H9 (cell line): ENCODE measurements around the gene CNGA2. TPM values are rescaled to one million over a fixed set of nuclear protein-coding genes. Genes with fewer than 3 reads are reported as not detected.

Source experiments
- DNase-seq: peaks from one replicate; pipeline ENCODE4 v3.0.0-alpha.2; 2017
- H2AFZ ChIP-seq: one replicate; pipeline ENCODE4 v1.6.1; 2013; ENCODE audit warnings: mild to moderate bottlenecking, low read length, control low read depth, moderate library complexity
- H2AK5ac ChIP-seq: 2 replicates; pipeline ENCODE4 v1.6.1; 2013; ENCODE audit warnings: low read length, control low read depth, mixed read lengths; ENCODE audit not compliant: insufficient read length
- H2BK120ac ChIP-seq: one replicate; pipeline ENCODE4 v1.6.1; 2013; ENCODE audit warnings: low read depth, mild to moderate bottlenecking, low read length, control low read depth, inconsistent platforms; ENCODE audit not compliant: poor library complexity, severe bottlenecking
- H2BK12ac ChIP-seq: 2 replicates; pipeline ENCODE4 v1.6.1; 2013; ENCODE audit warnings: low read length, control low read depth, mixed read lengths, low read depth; ENCODE audit not compliant: insufficient read length
- H2BK15ac ChIP-seq: 2 replicates; pipeline ENCODE4 v1.6.1; 2013; ENCODE audit warnings: low read depth, low read length, control low read depth
- H2BK20ac ChIP-seq: one replicate; pipeline ENCODE4 v1.6.1; 2013; ENCODE audit warnings: low read depth, mild to moderate bottlenecking, low read length, control low read depth, inconsistent platforms; ENCODE audit not compliant: poor library complexity, severe bottlenecking
- H2BK5ac ChIP-seq: 2 replicates; pipeline ENCODE4 v1.6.1; 2013; ENCODE audit warnings: low read length, control low read depth, mixed read lengths; ENCODE audit not compliant: insufficient read length
- H3K14ac ChIP-seq: 2 replicates; pipeline ENCODE4 v1.6.1; 2013; ENCODE audit warnings: low read length, control low read depth; ENCODE audit not compliant: insufficient read depth
- H3K18ac ChIP-seq: 2 replicates; pipeline ENCODE4 v1.6.1; 2013; ENCODE audit warnings: low read depth, mild to moderate bottlenecking, mixed read lengths, low read length, control low read depth; ENCODE audit not compliant: insufficient read length
- H3K23ac ChIP-seq: 2 replicates; pipeline ENCODE4 v1.6.1; 2013; ENCODE audit warnings: low read length, control low read depth, mixed read lengths, low read depth; ENCODE audit not compliant: insufficient read length
- H3K23me2 ChIP-seq: 2 replicates; pipeline ENCODE4 v1.6.1; 2013; ENCODE audit warnings: low read depth, mild to moderate bottlenecking, mixed read lengths, low read length, control low read depth; ENCODE audit not compliant: insufficient read length, poor library complexity, severe bottlenecking
- H3K27ac ChIP-seq: 2 replicates; pipeline ENCODE4 v1.5.1; 2013; ENCODE audit warnings: low read length, control low read depth, mixed read lengths, low read depth; ENCODE audit not compliant: insufficient read length
- H3K27me3 ChIP-seq: 2 replicates; pipeline ENCODE4 v1.6.1; 2013; ENCODE audit warnings: low read length, control low read depth, inconsistent platforms; ENCODE audit not compliant: insufficient read depth
- H3K4ac ChIP-seq: 2 replicates; pipeline ENCODE4 v1.6.1; 2013; ENCODE audit warnings: low read depth, mild to moderate bottlenecking, control low read depth, inconsistent platforms, low read length, moderate library complexity
- H3K4me1 ChIP-seq: 2 replicates; pipeline ENCODE4 v1.6.1; 2013; ENCODE audit warnings: low read length, control low read depth, inconsistent platforms; ENCODE audit not compliant: insufficient read depth
- H3K4me2 ChIP-seq: 2 replicates; pipeline ENCODE4 v1.6.1; 2013; ENCODE audit warnings: low read length, control low read depth, mixed read lengths; ENCODE audit not compliant: insufficient read length, insufficient read depth
- H3K56ac ChIP-seq: 2 replicates; pipeline ENCODE4 v1.6.1; 2013; ENCODE audit warnings: low read depth, mild to moderate bottlenecking, mixed read lengths, low read length, control low read depth; ENCODE audit not compliant: insufficient read length
- H3K79me1 ChIP-seq: 2 replicates; pipeline ENCODE4 v1.6.1; 2013; ENCODE audit warnings: low read depth, mild to moderate bottlenecking, moderate library complexity, low read length, control low read depth, inconsistent platforms; ENCODE audit not compliant: insufficient read depth, poor library complexity, severe bottlenecking
- H3K79me2 ChIP-seq: 2 replicates; pipeline ENCODE4 v1.6.1; 2013; ENCODE audit warnings: low read length, control low read depth, inconsistent platforms; ENCODE audit not compliant: insufficient read depth
- H3K9ac ChIP-seq: 2 replicates; pipeline ENCODE4 v1.6.1; 2013; ENCODE audit warnings: low read length, control low read depth, mixed read lengths; ENCODE audit not compliant: insufficient read length; ENCODE audit errors: extremely low read depth
- H3K9me3 ChIP-seq: one replicate; pipeline ENCODE4 v1.6.1; 2013; ENCODE audit warnings: low read depth, low read length, inconsistent platforms; ENCODE audit not compliant: control insufficient read depth
- H3T11ph ChIP-seq: one replicate; pipeline ENCODE4 v1.6.1; 2013; ENCODE audit warnings: mild to moderate bottlenecking, low read length, control low read depth, inconsistent platforms
- H4K20me1 ChIP-seq: one replicate; pipeline ENCODE4 v1.6.1; 2013; ENCODE audit not compliant: control insufficient read depth, insufficient read length, insufficient read depth
- H4K5ac ChIP-seq: 2 replicates; pipeline ENCODE4 v1.6.1; 2013; ENCODE audit warnings: low read depth, mild to moderate bottlenecking, mixed read lengths, low read length, control low read depth; ENCODE audit not compliant: insufficient read length
- H4K8ac ChIP-seq: replicated peaks from 2 replicates; pipeline ENCODE4 v1.6.1; 2013; ENCODE audit warnings: low read length, control low read depth, mixed read lengths, low read depth; ENCODE audit not compliant: insufficient read length
- H4K91ac ChIP-seq: 2 replicates; pipeline ENCODE4 v1.6.1; 2013; ENCODE audit warnings: low read depth, mild to moderate bottlenecking, moderate library complexity, mixed read lengths, low read length, control low read depth; ENCODE audit not compliant: insufficient read length
- H3K27ac Mint-ChIP-seq, 3 experiments: 2 replicates in 2 of 3; 3 replicates in 1 of 3; pipeline ENCODE4 v1.8.0; 2020 to 2021; ENCODE audit warnings: mixed read lengths in 3 of 3, mild to moderate bottlenecking in 1 of 3, moderate library complexity in 1 of 3
- H3K27me3 Mint-ChIP-seq: 2 replicates; pipeline ENCODE4 v1.8.0; 2021; ENCODE audit warnings: low read depth, mild to moderate bottlenecking, moderate library complexity, mixed read lengths
- H3K36me3 Mint-ChIP-seq, 3 experiments: 2 replicates in 2 of 3; 3 replicates in 1 of 3; pipeline ENCODE4 v1.8.0; 2020 to 2021; ENCODE audit warnings: low read depth in 3 of 3, mixed read lengths in 3 of 3; ENCODE audit not compliant: insufficient read depth in 1 of 3
- H3K4me1 Mint-ChIP-seq, 2 experiments: 2 replicates each; pipeline ENCODE4 v1.8.0; 2020; ENCODE audit warnings: mixed read lengths in 2 of 2
- H3K4me3 Mint-ChIP-seq, 2 experiments: 2 replicates in 1 of 2; 3 replicates in 1 of 2; pipeline ENCODE4 v1.8.0; 2020 to 2021; ENCODE audit warnings: mild to moderate bottlenecking in 2 of 2, mixed read lengths in 2 of 2, moderate library complexity in 1 of 2
- H3K9me3 Mint-ChIP-seq, 2 experiments: 2 replicates in 1 of 2; 3 replicates in 1 of 2; pipeline ENCODE4 v1.8.0; 2020; ENCODE audit warnings: mild to moderate bottlenecking in 2 of 2, mixed read lengths in 2 of 2, moderate library complexity in 1 of 2
- CTCF ChIP-seq: fragments of 200-600 bp; sonication (generic); conservative IDR thresholded peaks from 3 replicates; pipeline ENCODE4 v1.8.0; 2021; ENCODE audit warnings: antibody characterized with exemption, mild to moderate bottlenecking
- WGBS: extraction: QIAGEN DNeasy Blood & Tissue Kit; methylation state at CpG from one replicate; pipeline ENCODE4 v1.1.7; 2013; ENCODE audit warnings: missing lambda C conversion rate, low lambda C conversion rate, mixed read lengths; ENCODE audit not compliant: insufficient read length; ENCODE audit errors: extremely low coverage; 5-methylcytosine and 5-hydroxymethylcytosine counted together
- total RNA-seq: library from RNA; stranded (reverse); gene quantifications from 2 replicates; pipeline ENCODE4 v1.2.1, GENCODE V29; 2021

The CNGA2 gene
- total RNA-seq, 1 experiment from 2014 or later, result not detected

DNA sequence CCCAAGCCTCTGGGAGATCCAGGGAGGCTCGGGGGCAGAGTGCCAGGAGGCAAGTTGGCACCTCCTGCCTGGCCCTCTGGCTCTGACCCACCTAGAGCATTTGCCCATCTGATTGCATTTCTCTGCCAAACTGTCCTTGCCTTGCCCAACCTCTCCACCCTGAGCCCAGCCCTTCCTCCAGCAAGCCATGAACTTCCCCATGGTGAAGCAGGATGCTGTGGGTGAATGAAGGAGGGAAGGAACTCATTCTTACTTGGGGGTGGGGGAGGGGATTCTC lies 9.3 kb upstream of the CNGA2 start:
- peaks cover 62 to 64% of the 10 kb centered on the region in 2 experiments for H3K9me3 Mint-ChIP-seq
- Histone ChIP-seq H2AFZ (no peak overlapping the region), H2BK12ac (no peak overlapping the region), H2BK15ac (no peak overlapping the region), H3K79me1 (no peaks in the 10 kb centered on the region), H3K27me3 (no peaks in the 10 kb centered on the region), H3K79me2 (no peaks in the 10 kb centered on the region), H3K9ac (no peak overlapping the region), H4K20me1 (no peaks in the 10 kb centered on the region), H4K5ac (no peak overlapping the region), H3K14ac (no peak overlapping the region), H2BK5ac (no peak overlapping the region), H2BK120ac (no peak overlapping the region), H3K4me1 (no peaks in the 10 kb centered on the region), H3K4me2 (no peak overlapping the region), H3K9me3 (peaks cover 68% of the 10 kb centered on the region), H3K23ac (no peak overlapping the region), H4K8ac (no peak overlapping the region), H4K91ac (no peak overlapping the region), H3K56ac (no peak overlapping the region), H3T11ph (no peak overlapping the region), H3K18ac (no peak overlapping the region), H3K27ac (no peak overlapping the region), H2AK5ac (no peak overlapping the region), H3K4ac (no peak overlapping the region), H3K23me2 (no peaks in the 10 kb centered on the region), H2BK20ac (no peak overlapping the region)
- no peak overlapping the region for H3K27ac Mint-ChIP-seq
- no peak for TF ChIP-seq CTCF
- peaks cover 8% of the 10 kb centered on the region for H3K27me3 Mint-ChIP-seq
- WGBS, result no CpG with 5 or more reads among the region's 1 CpG
- no peak overlapping the region for H3K4me3 Mint-ChIP-seq
- no peaks in the 10 kb centered on the region; a peak in 2 of 7 replicates for H3K36me3 Mint-ChIP-seq
- H3K4me1 Mint-ChIP-seq, result peaks cover 5 to 11% of the 10 kb centered on the region in 2 experiments; a peak in 3 of 4 replicates
- no peak for DNase-seq
